Left hindlimb (tissue), 1 donor: ENCODE measurements around the gene AXDND1.
"Not testable (repeated sequence)": the region's sequence is repeated elsewhere in the genome, so short reads cannot be mapped to it uniquely, and the experiment has no call there.

Experiments
- DNase-seq: peaks from one replicate; pipeline ENCODE4 v3.0.0-alpha.2; 2018

The AXDND1 gene

DNA sequence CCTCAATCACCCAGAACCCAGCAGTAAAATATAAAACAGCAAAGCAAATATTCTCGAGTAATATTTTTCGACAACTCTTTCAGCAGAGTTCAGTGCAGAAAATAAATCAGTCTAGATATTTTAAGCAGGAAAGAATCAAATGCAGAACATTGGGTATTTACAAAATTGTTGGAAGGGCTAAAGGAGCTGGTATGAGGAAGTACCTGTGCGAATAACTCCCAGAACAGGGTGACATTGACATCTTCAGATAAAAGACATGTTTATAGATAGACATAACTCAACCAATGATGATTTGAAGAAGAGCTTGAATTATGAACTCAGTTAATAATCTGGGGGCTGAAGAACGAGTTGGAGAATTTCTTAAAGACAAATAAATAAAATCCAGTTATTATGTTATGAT lies 6.4 kb downstream of the AXDND1 start:
- no peak for DNase-seq

DNA sequence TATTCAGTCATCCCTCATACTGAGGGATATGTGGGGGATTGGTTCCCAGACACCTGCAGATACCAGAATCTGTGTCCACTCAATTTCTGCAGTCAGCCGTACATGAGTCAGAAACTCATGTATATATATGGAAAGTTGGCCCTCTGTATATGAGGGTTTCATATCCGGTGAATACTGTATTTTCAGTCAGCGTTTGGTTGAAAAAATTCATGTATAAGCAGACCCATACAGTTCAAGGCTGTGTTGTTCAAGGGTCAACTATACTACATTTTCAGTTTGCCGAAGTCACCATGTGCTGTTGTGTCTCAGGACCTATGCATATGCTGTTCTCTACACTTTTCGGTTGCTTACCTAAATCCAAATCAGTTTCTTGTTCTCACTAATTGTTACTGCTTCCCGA lies 10.5 kb downstream of the AXDND1 start:
- DNase-seq = no peak

DNA sequence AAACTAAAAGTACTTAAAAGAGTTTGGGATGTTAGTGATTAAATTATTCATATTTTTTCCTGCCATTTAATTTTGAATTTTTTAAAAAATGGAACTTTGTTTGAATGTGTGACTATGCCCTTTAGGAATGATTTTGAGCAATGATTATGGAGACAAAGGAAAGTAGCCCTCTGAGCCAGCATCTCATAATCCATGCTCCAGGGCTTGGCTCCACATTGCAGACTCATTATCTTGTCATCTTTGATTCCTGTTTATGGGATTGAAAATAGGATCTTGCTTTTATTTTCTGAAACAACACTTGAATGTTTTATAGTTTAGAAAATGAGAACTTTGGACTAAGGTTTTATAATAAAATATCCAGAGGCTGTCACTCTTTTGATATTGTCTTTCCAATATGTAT lies 14.5 kb downstream of the AXDND1 start:
- DNase-seq = no peak

DNA sequence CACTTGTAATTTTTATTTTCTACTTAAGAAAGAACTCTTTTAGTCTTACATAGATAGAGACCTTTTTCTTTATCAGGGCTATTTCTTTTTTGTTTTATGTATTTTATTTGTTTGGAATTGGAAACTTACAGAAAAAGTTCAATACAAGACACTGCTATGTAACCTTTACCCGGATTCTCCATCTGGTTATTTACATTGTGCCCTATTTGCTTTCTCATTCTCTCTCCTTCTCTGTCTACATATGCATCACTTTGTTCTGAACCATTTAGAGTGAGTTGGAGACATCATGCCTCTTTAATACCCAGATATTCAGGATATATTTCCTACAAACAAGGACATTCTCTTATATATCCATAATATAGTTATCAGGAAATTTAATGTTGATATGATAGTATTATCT lies 18.3 kb downstream of the AXDND1 start:
- no peak for DNase-seq

DNA sequence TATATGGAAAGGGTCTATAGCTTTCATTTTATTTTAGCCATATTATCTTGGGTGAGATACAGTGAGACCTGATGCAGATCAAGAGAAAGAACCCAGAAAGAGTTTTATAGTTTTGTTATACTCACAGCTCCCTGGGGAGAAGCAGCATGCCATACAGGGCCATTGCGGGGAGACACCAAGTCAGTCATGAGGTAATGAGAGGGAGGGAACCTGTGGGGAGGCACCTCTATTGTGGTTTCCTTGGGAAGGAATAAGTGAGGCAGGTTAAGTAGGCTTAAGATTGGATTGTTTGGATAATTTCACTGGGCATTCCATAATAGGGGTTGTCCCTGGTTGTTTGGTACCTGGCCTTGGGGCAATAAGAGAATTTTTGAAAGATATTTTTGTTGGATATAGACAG lies 19.7 kb downstream of the AXDND1 start:
- DNase-seq = no peak

DNA sequence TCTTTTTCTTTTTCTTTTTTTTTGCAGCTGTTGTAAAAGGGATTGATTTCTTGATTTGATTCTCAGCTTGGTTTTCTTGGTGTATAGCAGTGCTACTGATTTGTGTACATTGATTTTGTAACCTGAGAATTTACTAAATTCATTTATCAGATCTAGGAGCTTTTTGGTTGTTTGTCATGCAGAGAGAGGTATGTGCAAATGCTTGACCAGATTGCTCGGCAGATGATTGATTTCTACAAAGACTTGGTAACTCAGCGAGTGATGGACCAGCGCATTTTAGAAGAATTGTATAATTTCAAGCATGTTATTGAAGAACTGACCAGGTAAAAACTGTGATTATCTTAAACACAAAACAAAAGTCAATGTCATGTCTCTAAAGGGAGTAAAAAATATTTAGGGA lies 27.9 kb downstream of the AXDND1 start:
- DNase-seq = no peak

DNA sequence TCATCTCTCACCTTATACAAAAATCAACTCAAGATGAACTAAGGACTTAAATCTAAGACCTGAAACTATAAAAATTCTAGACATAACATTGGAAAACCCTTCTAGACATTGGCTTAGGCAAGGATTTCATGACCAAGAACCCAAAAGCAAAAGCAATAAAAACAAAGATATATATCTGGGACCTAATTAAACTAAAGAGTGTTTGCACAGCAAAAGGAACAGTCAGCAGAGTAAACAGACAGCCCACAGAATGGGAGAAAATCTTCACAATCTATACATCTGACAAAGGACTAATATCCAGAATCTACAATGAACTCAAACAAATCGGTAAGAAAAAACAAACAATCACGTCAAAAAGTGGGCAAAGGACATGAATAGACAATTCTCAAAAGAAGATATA lies 33.6 kb downstream of the AXDND1 start:
- not testable (repeated sequence) for DNase-seq

DNA sequence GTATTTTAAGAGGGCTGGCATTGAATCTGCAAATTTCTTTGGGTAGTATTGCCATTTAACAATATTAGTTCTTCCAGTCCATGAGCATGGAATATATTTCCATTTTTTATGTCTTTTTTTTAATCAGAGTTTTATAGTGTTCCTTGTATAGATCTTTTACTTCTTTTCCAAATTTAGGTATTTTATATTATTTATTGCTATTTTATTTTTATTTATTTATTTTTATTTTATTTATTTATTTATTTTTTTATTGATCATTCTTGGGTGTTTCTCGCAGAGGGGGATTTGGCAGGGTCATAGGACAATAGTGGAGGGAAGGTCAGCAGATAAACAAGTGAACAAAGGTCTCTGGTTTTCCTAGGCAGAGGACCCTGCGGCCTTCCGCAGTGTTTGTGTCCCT lies 52.0 kb downstream of the AXDND1 start:
- not testable (repeated sequence) for DNase-seq

DNA sequence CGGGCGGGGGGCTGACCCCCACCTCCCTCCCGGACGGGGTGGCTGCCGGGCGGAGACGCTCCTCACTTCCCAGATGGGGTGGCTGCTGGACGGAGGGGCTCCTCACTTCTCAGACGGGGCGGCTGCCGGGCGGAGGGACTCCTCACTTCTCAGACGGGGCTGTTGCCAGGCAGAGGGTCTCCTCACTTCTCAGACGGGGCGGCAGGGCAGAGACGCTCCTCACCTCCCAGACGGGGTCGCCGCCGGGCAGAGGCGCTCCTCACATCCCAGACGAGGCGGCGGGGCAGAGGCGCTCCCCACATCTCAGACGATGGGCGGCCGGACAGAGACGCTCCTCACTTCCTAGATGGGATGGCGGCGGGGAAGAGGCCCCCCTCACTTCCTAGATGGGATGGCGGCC lies 52.9 kb downstream of the AXDND1 start:
- not testable (repeated sequence) for DNase-seq

DNA sequence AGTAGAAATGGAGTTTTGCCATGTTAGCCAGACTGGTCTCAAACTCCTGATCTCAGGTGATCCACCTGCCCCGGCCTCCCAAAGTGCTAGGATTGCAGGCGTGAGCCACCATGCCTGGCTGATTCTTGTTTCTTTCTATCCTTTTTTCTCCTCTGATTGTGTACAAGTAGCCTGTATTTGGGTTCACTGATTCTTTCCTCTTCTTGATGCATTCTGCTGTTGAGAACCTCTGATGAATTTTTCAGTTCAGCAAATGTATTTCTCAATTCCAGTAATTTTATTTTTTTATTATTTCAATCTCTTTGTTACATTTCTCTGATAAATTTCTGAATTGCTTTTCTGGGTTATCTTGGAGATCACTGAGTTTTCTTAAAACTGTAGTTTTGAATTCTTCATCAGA lies 58.8 kb downstream of the AXDND1 start:
- no peak for DNase-seq

DNA sequence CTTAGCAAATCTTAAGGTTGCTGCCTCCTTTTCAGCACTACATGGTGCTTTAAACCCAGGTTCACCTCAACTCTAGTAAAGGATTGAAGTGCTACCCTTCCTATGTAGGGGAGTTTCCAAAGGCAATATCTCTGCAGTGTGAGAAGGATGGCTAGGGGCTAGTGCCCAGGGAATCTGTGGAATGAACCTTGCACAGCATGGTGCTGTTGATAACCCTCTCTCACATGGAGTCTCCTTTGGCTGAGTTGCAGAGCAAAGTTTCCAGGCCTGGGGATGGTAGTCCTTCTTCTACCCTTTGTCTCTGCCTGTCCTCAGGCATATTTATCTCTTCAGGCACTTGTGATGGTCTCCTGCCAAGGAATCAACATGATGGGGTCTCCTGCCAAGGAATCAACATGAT lies 59.4 kb downstream of the AXDND1 start:
- DNase-seq = no peak

DNA sequence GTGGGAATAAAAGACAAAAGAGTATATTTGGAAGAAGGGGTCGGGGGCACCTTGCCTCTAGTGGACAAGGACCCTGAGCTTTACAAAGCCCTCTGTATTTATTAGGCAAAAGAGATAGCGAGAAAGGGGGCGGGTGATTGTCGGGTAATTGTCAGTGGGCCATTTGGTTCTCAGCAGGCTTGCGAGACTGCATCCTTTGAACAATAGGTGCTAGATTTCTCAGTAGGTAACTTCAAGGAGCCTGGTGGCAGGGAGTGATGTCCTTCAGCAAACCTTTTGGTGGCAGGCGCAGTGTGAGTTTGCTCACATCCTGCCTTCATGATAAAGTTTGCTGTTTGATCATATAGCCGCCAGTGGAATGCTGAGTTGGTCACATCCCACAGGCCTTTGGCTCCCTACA lies 71.4 kb downstream of the AXDND1 start:
- no peak for DNase-seq

DNA sequence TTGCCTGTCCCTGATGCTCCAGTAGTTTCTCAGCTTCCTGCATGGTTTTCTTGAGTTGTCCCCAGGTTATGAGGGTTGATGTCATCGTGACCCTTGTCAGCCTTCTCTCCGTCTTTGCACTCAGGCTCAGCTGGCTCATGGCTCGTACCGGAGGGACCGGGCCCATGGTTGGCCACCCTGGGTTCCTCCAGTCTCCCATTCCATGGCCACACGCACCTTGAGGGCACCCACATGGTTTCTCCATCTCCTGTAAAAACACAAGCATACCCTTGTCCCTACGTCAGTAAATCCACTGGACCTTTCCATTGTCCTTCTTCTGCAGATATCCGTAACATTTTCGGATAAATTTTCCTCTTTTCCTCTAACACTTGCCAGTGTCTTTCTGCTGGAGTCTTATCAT lies 73.9 kb downstream of the AXDND1 start:
- DNase-seq = not testable (repeated sequence)

DNA sequence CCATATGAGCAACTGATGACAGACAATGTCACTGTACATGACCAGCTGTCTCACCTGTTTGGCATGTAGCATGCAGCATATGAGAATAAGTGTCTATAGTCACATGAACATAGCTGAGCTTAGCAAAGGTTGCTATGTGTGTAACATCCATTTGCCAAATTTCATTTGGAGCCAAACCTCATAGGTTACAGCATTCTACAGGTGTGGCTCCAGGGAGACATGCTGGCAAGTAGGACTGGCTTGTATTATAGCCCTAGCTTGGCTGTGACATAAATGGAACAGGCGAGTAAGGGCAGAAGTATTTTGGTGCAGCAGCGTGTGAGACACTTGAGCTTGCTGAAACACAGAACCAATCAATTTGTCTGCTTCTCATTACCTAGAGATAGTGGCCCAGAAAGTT lies 74.5 kb downstream of the AXDND1 start:
- not testable (repeated sequence) for DNase-seq

DNA sequence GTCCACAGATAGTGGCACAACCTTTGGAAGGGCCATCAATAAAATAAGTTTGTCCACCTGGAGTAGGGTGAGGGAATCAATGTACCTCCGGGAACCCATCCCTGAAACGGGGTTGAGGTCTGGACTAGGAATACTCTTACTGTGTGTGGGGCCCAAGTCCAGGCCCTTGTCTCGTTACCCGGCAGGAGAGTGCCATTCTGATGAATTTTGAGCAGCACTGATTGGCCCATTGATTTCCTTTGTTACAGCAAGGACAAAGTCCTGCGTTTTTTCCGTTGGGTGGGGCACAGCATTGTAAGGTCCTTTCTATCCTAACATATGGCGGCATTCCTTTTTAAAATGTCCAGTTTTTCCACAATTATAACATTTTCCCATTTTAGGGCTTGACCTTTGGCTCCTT lies 75.2 kb downstream of the AXDND1 start:
- no peak for DNase-seq

DNA sequence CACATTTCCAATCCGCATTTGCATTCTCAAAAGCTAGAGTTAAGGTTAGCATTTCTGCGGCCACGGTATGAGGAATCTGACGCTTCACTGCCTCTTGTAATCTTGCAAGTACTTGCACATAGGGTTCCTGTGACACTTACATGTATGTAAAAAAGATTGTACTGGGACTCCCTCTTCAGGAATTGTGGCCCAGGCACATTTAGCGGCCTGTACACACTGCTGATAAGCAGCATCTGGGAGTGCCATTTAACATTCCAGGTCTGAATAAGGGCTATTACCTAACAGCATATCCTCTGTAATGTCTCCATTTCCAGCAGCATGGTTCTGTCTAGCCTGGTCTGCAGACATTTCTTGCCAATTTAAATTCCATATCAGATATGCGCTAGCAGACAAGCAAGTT lies 75.7 kb downstream of the AXDND1 start:
- no peak for DNase-seq

DNA sequence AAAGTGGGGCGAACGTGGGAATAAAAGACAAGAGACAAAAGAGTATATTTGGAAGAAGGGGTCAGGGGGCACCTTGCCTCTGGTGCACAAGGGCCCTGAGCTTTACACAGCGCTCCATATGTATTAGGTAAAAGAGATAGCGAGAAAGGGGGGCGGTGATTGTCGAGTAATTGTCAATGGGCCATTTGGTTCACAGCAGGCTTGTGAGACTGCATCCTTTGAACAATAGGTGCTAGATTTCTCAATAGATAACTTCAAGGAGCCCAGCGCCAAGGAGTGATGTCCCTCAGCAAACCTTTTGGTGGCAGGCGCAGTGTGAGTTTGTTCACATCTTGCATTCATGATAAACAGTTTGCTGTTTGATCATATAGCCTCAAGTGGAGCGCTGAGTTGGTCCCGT lies 77.1 kb downstream of the AXDND1 start:
- not testable (repeated sequence) for DNase-seq

DNA sequence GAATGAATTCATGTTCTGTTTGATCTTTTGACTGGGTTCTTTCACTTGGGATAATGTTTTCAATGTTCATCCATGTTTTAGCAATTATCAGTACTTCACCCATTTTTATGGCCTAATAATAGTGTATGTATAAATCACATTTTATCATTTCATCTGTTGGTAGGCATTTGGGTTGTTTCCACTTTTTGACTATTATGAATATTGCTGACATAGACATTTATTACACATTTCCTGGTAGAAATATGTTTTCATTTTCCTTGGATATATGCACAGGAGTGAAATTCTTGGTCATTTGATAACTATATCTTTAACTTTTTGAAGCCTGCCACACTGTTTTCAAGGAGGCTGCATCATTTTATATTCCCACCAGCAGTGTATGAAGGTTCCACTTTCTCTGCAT lies 79.8 kb downstream of the AXDND1 start:
- DNase-seq = no peak

DNA sequence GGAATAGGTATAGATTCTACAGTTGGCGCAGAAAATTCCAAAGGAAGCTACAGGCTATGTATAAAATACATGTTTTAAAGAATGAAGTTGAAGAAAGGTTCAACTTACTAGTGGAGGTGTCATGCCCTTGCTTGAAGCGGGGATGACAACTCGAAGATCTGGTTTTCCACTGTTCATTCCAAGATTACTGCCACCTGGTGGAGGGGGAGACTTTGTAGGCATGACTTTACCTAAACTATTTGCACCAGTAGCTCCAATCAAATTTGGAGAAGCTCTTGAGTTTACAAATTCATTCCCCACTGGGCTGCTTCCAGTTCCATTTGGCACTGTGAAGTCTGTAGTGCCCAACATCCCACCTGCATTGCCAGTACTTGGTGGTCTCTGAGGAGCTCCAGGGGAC lies 81.7 kb downstream of the AXDND1 start:
- DNase-seq = no peak

DNA sequence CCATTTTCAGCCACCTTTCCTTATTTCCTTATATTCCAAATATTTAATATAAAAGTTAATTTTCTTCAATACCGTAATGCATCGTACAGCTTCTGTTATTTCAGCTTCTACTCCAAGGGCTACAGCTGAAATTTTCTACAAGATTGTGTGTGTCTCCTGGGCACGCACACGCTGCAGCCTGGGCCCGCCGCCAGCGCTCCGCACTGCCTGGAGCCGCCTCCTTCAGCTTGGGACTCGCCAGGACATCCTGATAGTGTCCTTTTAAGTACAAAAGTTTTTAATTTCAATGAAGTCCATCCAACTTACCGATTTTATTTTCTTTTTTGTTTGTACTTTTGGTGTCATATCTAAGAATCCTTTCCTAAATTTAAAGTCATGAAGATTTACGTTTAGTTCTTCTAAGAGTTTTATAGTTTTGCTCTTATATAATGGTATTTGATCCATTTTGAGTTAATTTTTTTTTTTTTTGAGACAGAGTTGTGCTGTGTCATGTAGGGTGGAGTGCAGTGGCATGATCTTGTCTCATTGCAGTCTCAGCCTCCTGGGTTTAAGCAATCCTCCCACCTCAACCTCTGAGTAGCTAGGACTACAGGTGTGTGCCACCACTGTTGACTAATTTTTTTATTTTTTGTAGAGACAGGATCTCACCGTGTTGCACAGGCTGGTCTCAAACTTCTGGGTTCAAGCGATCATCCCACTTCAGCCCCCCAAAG lies 82.8 kb downstream of the AXDND1 start:
- no peak for DNase-seq

DNA sequence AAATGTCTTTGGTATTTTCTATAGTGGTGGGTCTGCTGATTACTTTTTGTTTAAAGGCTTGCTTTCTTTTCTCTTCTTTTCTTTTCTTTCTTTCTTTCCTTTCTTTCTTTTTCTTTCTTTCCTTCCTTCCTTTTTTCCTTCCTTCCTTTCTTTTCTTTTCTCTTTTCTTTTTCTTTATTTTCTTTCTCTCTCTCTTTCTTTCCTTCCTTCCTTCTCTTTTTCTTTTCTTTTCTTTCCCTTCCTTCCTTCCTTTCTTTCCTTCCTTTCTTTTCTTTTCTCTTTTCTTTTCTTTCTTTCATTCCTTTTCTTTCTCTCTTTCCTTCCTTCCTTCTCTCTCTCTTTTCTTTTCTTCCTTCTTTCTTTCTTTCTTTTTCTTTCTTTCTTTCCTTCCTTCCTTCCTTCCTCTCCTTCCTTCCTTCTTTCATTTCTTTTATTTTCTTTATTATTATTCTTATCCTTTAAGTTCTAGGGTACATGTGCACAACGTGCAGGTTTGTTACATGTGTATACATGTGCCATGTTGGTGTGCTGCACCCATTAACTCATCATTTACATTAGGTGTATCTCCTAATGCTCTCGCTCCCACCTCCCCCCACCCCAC lies 93.9 kb downstream of the AXDND1 start:
- not testable (repeated sequence) for DNase-seq

DNA sequence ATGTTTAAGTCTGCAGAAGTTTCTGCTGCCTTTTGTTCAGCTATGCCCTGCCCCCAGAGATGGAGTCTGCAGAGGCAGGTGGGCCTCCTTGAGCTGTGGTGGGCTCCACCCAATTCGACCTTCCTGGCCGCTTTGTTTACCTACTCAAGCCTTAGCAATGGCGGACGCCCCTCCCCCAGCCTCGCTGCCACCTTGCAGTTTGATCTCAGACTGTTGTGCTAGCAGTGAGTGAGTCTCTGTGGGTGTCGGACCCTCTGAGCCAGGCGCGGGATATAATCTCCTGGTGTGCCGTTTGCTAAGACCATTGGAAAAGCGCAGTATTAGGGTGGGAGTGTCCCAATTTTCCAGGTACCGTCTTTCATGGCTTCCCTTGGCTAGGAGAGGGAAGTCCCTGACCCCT lies 99.9 kb downstream of the AXDND1 start:
- DNase-seq = not testable (repeated sequence)

DNA sequence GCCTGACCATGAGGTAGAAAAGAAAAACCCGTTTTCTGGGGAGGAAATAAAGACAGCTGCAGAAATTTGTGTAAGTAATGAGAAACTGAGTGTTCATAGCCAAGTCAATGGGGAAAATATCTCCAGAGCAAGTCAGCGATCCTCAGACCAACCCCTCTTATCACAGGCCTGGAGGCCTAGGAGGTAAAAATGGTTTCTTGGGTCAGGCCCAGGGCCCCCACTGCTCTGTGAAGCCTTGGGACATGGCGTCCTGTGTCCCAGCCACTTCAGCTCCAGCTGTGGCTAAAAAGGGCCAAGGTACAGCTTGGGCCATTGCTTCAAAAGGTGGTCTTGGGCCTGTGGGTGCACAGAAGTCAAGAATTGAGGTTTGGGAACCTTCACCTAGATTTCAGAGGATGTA lies 108.9 kb downstream of the AXDND1 start:
- no peak for DNase-seq

DNA sequence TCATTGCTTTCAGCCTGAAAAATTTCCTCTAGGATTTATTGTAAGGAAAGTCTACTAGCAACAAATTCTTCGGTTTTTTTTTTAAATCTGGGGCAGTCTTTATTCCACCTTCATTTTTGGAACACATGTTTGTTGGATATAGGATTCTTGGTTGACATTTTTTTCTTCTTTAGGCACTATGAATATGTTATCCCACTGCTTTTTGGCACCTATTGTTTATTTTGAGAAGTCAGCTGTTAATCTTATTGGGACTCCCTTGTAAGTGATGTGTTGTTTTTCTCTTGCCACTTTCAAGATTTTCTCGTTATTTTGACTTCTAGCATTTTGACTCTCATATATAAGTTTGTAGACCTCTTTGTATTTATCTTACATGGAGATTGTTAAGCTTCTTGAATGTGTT lies 110.7 kb downstream of the AXDND1 start:
- DNase-seq = no peak

DNA sequence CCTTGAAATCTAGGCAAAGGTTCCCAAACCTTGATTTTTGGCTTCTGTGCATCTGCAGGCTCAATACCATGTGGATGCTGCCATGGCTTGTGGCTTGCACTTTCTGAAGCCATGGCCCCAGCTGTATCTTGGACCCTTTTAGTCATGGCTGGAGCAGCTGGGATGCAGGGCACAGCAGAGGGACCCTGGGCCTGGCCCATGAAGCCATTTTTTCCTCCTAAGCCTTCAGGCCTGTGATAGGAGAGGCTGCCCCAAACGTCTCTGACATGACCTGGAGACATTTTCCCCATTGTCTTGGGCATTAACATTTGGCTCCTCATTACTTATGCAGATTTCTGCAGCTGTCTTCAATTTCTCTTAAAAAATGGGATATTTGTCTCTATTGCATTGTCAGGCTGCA lies 112.6 kb downstream of the AXDND1 start:
- DNase-seq = no peak
